GM19397 (cell line): ENCODE data around the gene SRGAP2C.
"Not testable (repeated sequence)": the region's sequence is repeated elsewhere in the genome, so short reads cannot be mapped to it uniquely, and the experiment has no call there.

ENCODE experiments used
- ATAC-seq: cut with Tn5 transposase; IDR thresholded peaks from one replicate; pipeline ENCODE4 v1.9.1; 2021; ENCODE audit warnings: mild to moderate bottlenecking, moderate library complexity; ENCODE audit not compliant: unreplicated experiment

The SRGAP2C gene

GRCh38 chr1:121226295-121226904 is 41.6 kb downstream of the SRGAP2C start:
- not testable (repeated sequence) for ATAC-seq

GRCh38 chr1:121226925-121227324 is 42.1 kb downstream of the SRGAP2C start:
- ATAC-seq = not testable (repeated sequence)

- ATAC-seq = not testable (repeated sequence)
Observed at GRCh38 chr1:121227544-121228330, 43.0 kb downstream of the SRGAP2C start.

- ATAC-seq = not testable (repeated sequence)
Observed at GRCh38 chr1:121230636-121231035, 45.9 kb downstream of the SRGAP2C start.

GRCh38 chr1:121232445-121233125 is 47.8 kb downstream of the SRGAP2C start:
- ATAC-seq = peak; percentile 68

GRCh38 chr1:121234090-121234759 is 49.5 kb downstream of the SRGAP2C start:
- ATAC-seq = not testable (repeated sequence)

- peak; percentile 93 for ATAC-seq
Observed at GRCh38 chr1:121238384-121238783, 53.6 kb downstream of the SRGAP2C start.

- ATAC-seq = not testable (repeated sequence)
Observed at GRCh38 chr1:121243913-121244312, 59.1 kb downstream of the SRGAP2C start.

GRCh38 chr1:121246399-121246798 is 61.6 kb downstream of the SRGAP2C start:
- ATAC-seq = not testable (repeated sequence)

- ATAC-seq = not testable (repeated sequence)
Observed at GRCh38 chr1:121252656-121253055, 67.9 kb downstream of the SRGAP2C start.

- not testable (repeated sequence) for ATAC-seq
Observed at GRCh38 chr1:121254618-121255017, 69.8 kb downstream of the SRGAP2C start.

- ATAC-seq = not testable (repeated sequence)
Observed at GRCh38 chr1:121257632-121258031, 72.9 kb downstream of the SRGAP2C start.

GRCh38 chr1:121258134-121258533 is 73.4 kb downstream of the SRGAP2C start:
- not testable (repeated sequence) for ATAC-seq

- not testable (repeated sequence) for ATAC-seq
Observed at GRCh38 chr1:121260205-121260604, 75.4 kb downstream of the SRGAP2C start.

GRCh38 chr1:121262163-121262562 is 77.4 kb downstream of the SRGAP2C start:
- ATAC-seq = not testable (repeated sequence)

- peak; percentile 60 for ATAC-seq
Observed at GRCh38 chr1:121263789-121264244, 79.0 kb downstream of the SRGAP2C start.

- ATAC-seq = not testable (repeated sequence)
Observed at GRCh38 chr1:121267072-121267471, 82.3 kb downstream of the SRGAP2C start.

- ATAC-seq = not testable (repeated sequence)
Observed at GRCh38 chr1:121269309-121269708, 84.5 kb downstream of the SRGAP2C start.

GRCh38 chr1:121269973-121270372 is 85.2 kb downstream of the SRGAP2C start:
- ATAC-seq = not testable (repeated sequence)

GRCh38 chr1:121271143-121271715 is 86.5 kb downstream of the SRGAP2C start:
- not testable (repeated sequence) for ATAC-seq
